NCI-H2227 treated with DMSO at 0.1 percent for 48 hours (cell line): ENCODE data around the gene HMGCS2.
"Not testable (repeated sequence)": the region's sequence is repeated elsewhere in the genome, so short reads cannot be mapped to it uniquely, and the experiment has no call there.

Experiments used
- DNase-seq: peaks from one replicate; lab custom pipeline; 2025; lab: John Stamatoyannopoulos, UW

The HMGCS2 gene

DNA sequence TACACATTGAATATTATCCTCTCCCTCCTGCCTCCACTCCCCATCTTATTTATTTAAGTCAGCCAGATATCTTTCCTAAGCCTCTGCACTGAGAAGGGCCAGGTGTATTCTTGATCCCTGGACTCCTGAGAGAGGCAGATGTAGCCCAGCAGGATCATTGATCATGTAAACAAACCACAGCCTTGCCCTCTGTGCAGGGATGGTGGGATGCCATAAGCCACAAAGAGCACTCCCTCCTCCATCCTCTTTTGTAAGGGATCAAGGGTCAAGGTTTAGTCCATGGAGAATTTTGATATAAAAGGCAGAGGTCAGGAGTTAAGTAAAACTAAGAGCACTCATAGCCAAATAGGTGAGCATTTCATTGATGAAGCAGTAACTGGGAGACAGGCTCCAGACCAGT lies 39.7 kb downstream of the HMGCS2 start:
- no peak for DNase-seq

- no peak for DNase-seq
Observed at GRCh38 chr1:119727991-119728390, 40.7 kb downstream of the HMGCS2 start.

- no peak for DNase-seq
Observed at GRCh38 chr1:119725626-119726025, 43.1 kb downstream of the HMGCS2 start.

- DNase-seq, result no peak
Observed at GRCh38 chr1:119724611-119725218, 44.0 kb downstream of the HMGCS2 start.

- no peak for DNase-seq
Observed at GRCh38 chr1:119721896-119722295, 46.8 kb downstream of the HMGCS2 start.

DNA sequence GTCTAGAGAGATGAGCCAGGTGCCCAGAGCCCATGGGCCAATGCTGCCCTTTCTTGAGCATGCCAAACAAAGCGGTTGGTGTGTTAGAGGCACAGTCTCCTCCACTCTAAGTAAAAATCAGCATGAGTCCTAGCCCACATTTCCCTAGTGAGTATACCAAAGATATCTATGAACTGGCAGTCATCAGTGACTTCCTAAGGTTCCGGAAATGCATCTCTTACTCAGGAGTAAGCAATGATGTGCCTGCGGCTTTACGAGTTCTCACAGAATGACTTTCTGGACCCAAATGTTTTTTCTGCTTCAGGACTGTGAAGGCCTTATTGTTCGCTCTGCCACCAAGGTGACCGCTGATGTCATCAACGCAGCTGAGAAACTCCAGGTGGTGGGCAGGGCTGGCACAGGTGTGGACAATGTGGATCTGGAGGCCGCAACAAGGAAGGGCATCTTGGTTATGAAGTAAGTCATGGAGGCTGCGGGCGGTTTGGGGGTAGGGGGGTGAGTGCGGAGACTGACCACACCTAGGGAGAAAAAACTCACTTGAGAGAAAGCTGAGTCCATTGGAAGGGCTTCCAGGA lies 47.8 kb downstream of the HMGCS2 start:
- no peak for DNase-seq

DNA sequence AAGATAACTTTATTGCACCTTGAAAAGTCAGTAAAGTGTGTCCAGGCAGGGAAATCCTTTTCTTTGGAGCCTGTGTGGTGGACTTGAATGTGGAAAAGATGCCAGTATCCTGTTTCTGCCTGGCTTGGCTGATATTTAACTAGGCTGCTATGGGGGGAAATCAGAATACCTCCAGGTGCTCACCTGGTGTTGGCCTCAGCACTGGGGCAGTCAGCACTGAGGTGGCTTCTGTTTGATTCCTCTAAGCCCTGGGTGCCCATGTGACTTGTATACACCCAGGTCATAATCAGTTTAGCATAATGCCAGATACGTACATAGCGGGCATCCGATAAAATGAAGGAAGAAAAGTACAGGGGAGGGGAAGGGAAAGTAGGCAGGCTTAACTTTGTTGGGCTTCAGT lies 49.7 kb downstream of the HMGCS2 start:
- no peak for DNase-seq

DNA sequence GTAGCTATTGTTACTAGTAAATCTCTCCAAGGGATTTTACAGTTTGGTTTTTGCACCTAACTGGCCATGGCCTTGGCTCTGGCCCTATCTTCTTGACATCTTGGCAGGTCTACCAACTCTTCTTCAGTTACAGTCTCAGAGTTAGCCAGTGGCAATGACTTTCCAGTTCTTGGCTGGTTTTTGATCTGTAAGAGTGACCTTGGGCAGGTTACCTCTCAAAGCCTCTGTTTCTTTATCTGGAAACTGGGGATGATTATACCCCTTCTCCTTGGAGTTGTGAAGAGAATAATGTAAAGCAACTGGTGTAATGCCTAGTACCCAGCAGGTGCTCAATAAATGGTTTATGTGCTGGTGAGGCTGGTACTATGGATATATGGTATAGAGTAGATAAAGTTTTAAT lies 50.3 kb downstream of the HMGCS2 start:
- DNase-seq, result no peak

DNA sequence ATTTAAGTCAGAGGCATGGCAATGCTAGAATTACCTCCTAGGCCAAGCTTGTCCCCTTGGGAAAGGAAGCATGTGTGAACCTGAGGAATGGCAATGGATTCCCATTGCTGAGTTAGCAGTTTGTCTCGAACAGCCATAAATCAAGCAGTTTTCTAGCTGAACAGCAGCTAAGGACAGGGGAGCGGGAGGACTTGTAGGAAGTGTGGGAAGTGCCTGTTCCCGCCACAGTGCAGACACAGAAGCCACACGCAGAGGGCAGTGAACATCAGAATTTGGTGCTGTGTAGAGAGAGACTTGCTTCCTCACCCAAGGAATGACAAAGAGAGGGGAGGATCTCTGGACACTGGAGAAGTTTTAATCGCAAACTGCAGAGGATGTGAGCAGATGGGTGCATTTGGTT lies 53.2 kb downstream of the HMGCS2 start:
- DNase-seq, result peak; percentile 13

GRCh38 chr1:119714583-119714982 lies 54.1 kb downstream of the HMGCS2 start:
- DNase-seq, result no peak

- no peak for DNase-seq
Observed at GRCh38 chr1:119713749-119714456, 54.8 kb downstream of the HMGCS2 start.

DNA sequence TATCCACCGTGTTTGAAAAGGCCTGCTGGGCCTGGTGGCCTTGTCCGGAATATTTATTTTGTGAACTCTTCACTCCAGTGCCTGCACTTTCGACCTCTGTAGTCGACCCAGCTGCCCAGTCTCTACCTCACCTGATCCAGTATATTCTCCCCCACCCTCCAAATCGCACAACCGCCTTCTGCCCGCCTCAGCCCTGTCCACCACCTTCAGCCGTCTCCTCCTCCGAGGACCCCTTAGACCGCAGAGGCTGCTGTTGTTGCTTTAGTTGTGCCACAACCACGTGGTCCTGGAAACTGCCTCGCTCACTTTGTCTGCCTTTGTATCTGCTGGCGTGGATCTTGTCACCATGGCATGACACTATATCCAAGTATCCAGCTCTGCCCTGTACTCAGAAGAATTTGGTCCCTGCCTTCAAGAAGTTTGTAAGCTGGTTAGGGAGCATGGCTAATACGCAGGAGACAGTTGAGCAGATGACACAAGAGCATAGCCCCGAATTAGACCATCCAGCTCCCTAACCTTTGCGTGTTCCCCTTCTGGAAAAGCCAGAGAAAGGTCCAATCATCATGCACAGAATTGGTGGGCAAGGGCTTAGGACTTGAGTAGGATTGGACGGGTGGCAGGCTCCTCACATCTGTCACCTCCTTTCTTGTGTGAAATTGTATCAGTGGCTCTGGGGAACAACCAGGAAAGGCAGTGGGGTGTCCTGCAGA lies 55.5 kb downstream of the HMGCS2 start:
- peak; percentile 14 for DNase-seq

- peak; percentile 80 for DNase-seq
Observed at GRCh38 chr1:119712342-119713038, 56.2 kb downstream of the HMGCS2 start.

DNA sequence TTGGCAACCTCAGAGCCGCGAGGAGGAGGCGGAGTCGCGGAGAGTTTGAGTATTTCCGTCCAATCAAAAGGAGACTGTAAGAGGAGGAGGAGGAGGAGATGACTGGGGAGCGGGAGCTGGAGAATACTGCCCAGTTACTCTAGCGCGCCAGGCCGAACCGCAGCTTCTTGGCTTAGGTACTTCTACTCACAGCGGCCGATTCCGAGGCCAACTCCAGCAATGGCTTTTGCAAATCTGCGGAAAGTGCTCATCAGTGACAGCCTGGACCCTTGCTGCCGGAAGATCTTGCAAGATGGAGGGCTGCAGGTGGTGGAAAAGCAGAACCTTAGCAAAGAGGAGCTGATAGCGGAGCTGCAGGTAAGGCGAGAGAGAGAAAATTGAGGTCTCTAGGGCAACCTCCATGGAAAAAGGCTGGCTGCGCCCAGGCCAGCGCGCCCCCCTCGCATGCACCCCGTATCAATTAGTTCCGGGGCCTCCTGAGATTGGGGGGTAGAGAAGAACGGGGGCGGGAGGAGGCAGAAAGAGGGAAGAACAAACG lies 56.8 kb downstream of the HMGCS2 start, which contains the start of gene PHGDH:
TSS of gene PHGDH (plus strand) at position 131 of the 538 bp plus-strand sequence. CDS start at position 220, 89 bp downstream.
- peak; percentile 78 for DNase-seq

- DNase-seq, result not testable (repeated sequence)
Observed at GRCh38 chr1:119711356-119711803, 57.3 kb downstream of the HMGCS2 start.

- DNase-seq, result not testable (repeated sequence)
Observed at GRCh38 chr1:119706599-119706998, 62.1 kb downstream of the HMGCS2 start.

- DNase-seq, result no peak
Observed at GRCh38 chr1:119703666-119704450, 64.8 kb downstream of the HMGCS2 start.

DNA sequence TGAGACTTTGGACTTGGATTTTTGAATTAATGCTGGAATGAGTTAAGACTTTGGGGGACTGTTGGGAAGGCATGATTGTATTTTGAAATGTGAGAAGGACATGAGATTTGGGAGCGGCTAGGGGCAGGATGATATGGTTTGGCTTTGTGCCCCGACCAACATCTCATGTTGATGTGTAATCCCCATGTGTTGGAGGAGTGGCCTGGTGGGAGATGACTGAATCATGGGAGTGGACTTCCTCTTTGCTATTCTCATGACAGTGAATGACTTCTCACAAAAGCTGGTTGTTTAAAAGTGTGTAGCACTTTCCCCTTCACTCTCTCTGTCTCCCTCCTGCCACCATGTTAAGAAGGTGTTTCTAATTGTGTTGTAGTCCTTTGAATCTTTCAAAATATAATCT lies 66.3 kb downstream of the HMGCS2 start:
- DNase-seq, result no peak

DNA sequence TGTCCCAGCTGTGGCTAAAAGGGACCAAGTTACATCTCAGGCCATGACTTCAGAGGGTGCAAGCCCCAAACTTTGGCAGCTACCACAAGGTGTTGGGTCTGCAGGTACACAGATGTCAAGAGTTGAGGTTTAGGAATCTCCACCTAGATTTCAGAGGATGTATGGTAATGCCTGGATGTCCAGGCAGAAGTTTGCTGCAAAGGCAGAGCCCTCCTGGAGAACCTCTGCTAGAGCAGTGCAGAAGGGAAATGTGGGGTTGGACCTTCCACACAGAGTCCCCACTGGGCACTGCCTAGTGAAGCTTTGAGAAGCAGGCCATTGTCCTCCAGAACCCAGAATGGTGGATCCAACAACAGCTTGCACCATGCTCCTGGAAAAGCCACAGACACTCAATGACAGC lies 67.0 kb downstream of the HMGCS2 start:
- DNase-seq, result no peak

DNA sequence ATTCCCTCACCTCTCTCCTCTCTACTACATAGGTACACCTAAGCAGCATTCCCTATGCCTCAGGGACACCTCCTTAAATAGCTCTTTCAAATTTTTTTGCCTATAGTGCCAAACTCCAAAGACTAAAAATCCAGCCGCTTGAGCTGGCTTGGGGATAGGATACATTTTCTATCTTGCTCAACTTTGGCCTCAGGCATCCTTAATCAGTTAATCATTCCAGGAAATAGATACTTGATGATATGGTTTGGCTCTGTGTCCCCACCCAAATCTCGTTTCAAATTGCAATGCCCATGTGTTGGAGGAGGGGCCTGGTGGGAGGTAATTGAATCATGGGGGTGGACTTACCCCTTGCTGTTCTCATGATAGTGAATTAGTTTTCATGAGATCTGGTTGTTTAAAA lies 68.4 kb downstream of the HMGCS2 start:
- DNase-seq, result no peak
